Measurements from ENCODE around the gene LIN28A. TPM values are rescaled to one million over a fixed set of nuclear protein-coding genes. Genes with fewer than 3 reads are reported as not detected.
"Not testable (repeated sequence)": the region's sequence is repeated elsewhere in the genome, so short reads cannot be mapped to it uniquely, and the experiment has no call there.

The LIN28A gene
- not detected for total RNA-seq
- long read RNA-seq, result 0 reads

GRCh38 chr1:26410706-26411623 is at the start of gene LIN28A:
LIN28A (plus strand) TSS chr1:26410817; CDS start chr1:26410892, 75 bp downstream.
- intact Hi-C loops (cut with DNase I), result no loop called here
- no peak for ATAC-seq
- DNase-seq (ENCODE audit: missing footprints), result no peak

- ATAC-seq (no peak), DNase-seq (ENCODE audit: missing footprints) (no peak)
- intact Hi-C loops (cut with DNase I), result loop anchor here (5.0 kb wide), 2 partner anchors 84 to 259 kb away; no protein-coding TSS in a partner anchor
These were observed 49.0 kb upstream of the LIN28A start for GRCh38 chr1:26361605-26362122.

- DNase-seq (ENCODE audit: missing footprints) (no peak), ATAC-seq (no peak)
- intact Hi-C loops (cut with DNase I), result loop anchor here (5.0 kb wide), 2 partner anchors 85 to 260 kb away; no protein-coding TSS in a partner anchor
These were observed 48.3 kb upstream of the LIN28A start for GRCh38 chr1:26362331-26362730.

GRCh38 chr1:26363549-26364448 is 46.8 kb upstream of the LIN28A start:
- intact Hi-C loops (cut with DNase I), result loop anchor here (5.0 kb wide), 2 partner anchors 86 to 261 kb away; no protein-coding TSS in a partner anchor
- DNase-seq (ENCODE audit: missing footprints) (peak; percentile 92), ATAC-seq (peak; percentile 68)

- intact Hi-C loops (cut with DNase I), result loop anchor here (5.0 kb wide), 2 partner anchors 88 to 263 kb away; no protein-coding TSS in a partner anchor
- ATAC-seq, result no peak
- no peak for DNase-seq (ENCODE audit: missing footprints)
These were observed 45.7 kb upstream of the LIN28A start for GRCh38 chr1:26364956-26365355.

- ATAC-seq, result no peak
- intact Hi-C loops (cut with DNase I), result no loop called here
- DNase-seq (ENCODE audit: missing footprints), result no peak
These were observed 43.2 kb upstream of the LIN28A start for GRCh38 chr1:26367441-26367840.

- DNase-seq (ENCODE audit: missing footprints), result no peak
- intact Hi-C loops (cut with DNase I), result no loop called here
These were observed 42.6 kb upstream of the LIN28A start for GRCh38 chr1:26368006-26368405.

GRCh38 chr1:26368486-26368885 is 42.1 kb upstream of the LIN28A start:
- intact Hi-C loops (cut with DNase I), result no loop called here
- ATAC-seq, result no peak
- DNase-seq (ENCODE audit: missing footprints), result no peak

More at GRCh38 chr1:26368006-26368405, 42.6 kb upstream of the LIN28A start:
- no peak for ATAC-seq

GRCh38 chr1:26370591-26371382 is 39.8 kb upstream of the LIN28A start:
- intact Hi-C loops (cut with DNase I), result no loop called here
- DNase-seq (ENCODE audit: missing footprints) (no peak), ATAC-seq (no peak)

- DNase-seq (ENCODE audit: missing footprints) (no peak), ATAC-seq (no peak)
- intact Hi-C loops (cut with DNase I), result no loop called here
These were observed 38.6 kb upstream of the LIN28A start for GRCh38 chr1:26372039-26372438.

- intact Hi-C loops (cut with DNase I); ATAC-seq; DNase-seq (ENCODE audit: missing footprints): not testable (repeated sequence)
These were observed 38.0 kb upstream of the LIN28A start, which contains the start of gene ZNF683 for GRCh38 chr1:26372611-26373010. ZNF683 (minus strand) TSS chr1:26372750; CDS start chr1:26368571, 4,179 bp downstream.

- DNase-seq (ENCODE audit: missing footprints) (no peak), ATAC-seq (no peak)
- intact Hi-C loops (cut with DNase I), result no loop called here
These were observed 37.3 kb upstream of the LIN28A start for GRCh38 chr1:26373281-26373680.

GRCh38 chr1:26373789-26374188 is 36.8 kb upstream of the LIN28A start:
- DNase-seq (ENCODE audit: missing footprints), result no peak
- intact Hi-C loops (cut with DNase I), result no loop called here
- ATAC-seq, result no peak

GRCh38 chr1:26374361-26374760 is 36.3 kb upstream of the LIN28A start:
- intact Hi-C loops (cut with DNase I); DNase-seq (ENCODE audit: missing footprints); ATAC-seq: not testable (repeated sequence)

- intact Hi-C loops (cut with DNase I), result no loop called here
- no peak for ATAC-seq
- DNase-seq (ENCODE audit: missing footprints), result no peak
These were observed 35.5 kb upstream of the LIN28A start for GRCh38 chr1:26375081-26375480.

- intact Hi-C loops (cut with DNase I), result no loop called here
- no peak for DNase-seq (ENCODE audit: missing footprints)
- ATAC-seq, result no peak
These were observed 34.6 kb upstream of the LIN28A start for GRCh38 chr1:26376050-26376449.

GRCh38 chr1:26378088-26378878 is 32.3 kb upstream of the LIN28A start:
- DNase-seq (ENCODE audit: missing footprints) (no peak), ATAC-seq (peak; percentile 46)
- intact Hi-C loops (cut with DNase I), result no loop called here

All from Right ventricle myocardium inferior (tissue), 1 donor.